ENCODE results near the gene KATNAL2. TPM values are rescaled to one million over a fixed set of nuclear protein-coding genes. Genes with fewer than 3 reads are reported as not detected.

KATNAL2 gene
- total and polyA plus RNA-seq, 11 donors, result 0.91 to 5.5 (median 2.0) TPM

- no peaks in the 10 kb centered on the region for H3K9me3 ChIP-seq
- peaks cover 0 to 100% (median 92%) of the 10 kb centered on the region in 9 donors for H3K36me3 ChIP-seq
- H3K4me3 ChIP-seq, result no peak overlapping the region
- ATAC-seq, result no peak
- intact Hi-C loops (cut with DNase I), result loop anchor here in 2 of 10 donors (10.0 kb wide), 2 partner anchors 635 to 645 kb away; no protein-coding TSS in a partner anchor
- WGBS, 4 donors, result 28 to 59% (median 39%) methylated on average over 1 of the region's 1 CpG
- H3K27ac ChIP-seq, result no peak overlapping the region
- TF ChIP-seq, protein P1, sequence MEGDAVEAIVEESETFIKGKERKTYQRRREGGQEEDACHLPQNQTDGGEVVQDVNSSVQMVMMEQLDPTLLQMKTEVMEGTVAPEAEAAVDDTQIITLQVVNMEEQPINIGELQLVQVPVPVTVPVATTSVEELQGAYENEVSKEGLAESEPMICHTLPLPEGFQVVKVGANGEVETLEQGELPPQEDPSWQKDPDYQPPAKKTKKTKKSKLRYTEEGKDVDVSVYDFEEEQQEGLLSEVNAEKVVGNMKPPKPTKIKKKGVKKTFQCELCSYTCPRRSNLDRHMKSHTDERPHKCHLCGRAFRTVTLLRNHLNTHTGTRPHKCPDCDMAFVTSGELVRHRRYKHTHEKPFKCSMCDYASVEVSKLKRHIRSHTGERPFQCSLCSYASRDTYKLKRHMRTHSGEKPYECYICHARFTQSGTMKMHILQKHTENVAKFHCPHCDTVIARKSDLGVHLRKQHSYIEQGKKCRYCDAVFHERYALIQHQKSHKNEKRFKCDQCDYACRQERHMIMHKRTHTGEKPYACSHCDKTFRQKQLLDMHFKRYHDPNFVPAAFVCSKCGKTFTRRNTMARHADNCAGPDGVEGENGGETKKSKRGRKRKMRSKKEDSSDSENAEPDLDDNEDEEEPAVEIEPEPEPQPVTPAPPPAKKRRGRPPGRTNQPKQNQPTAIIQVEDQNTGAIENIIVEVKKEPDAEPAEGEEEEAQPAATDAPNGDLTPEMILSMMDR (IDR thresholded peaks at IDR 0.05), result no peak
- TF ChIP-seq POLR2A (IDR thresholded peaks at IDR 0.05), result no peak
- no peak for DNase-seq
- H3K4me1 ChIP-seq, result no peaks in the 10 kb centered on the region
- H3K27me3 ChIP-seq, result no peaks in the 10 kb centered on the region
Measured at GRCh38 chr18:47109720-47110119, 192.3 kb downstream of the KATNAL2 start.

GRCh38 chr18:47110492-47111274 lies 193.3 kb downstream of the KATNAL2 start:
- Histone ChIP-seq H3K27me3 (no peaks in the 10 kb centered on the region), H3K27ac (no peak overlapping the region), H3K4me1 (no peaks in the 10 kb centered on the region), H3K4me3 (no peak overlapping the region), H3K9me3 (no peaks in the 10 kb centered on the region), H3K36me3 (peaks cover 0 to 100% (median 90%) of the 10 kb centered on the region in 9 donors)
- WGBS, 4 donors, result 82 to 94% (median 90%) methylated on average over 6 of the region's 6 CpGs
- intact Hi-C loops (cut with DNase I), result no loop called here
- DNase-seq (no peak), ATAC-seq (no peak)
- TF ChIP-seq, protein P1 (IDR thresholded peaks at IDR 0.05), result no peak
- no peak for TF ChIP-seq POLR2A (IDR thresholded peaks at IDR 0.05)

DNA sequence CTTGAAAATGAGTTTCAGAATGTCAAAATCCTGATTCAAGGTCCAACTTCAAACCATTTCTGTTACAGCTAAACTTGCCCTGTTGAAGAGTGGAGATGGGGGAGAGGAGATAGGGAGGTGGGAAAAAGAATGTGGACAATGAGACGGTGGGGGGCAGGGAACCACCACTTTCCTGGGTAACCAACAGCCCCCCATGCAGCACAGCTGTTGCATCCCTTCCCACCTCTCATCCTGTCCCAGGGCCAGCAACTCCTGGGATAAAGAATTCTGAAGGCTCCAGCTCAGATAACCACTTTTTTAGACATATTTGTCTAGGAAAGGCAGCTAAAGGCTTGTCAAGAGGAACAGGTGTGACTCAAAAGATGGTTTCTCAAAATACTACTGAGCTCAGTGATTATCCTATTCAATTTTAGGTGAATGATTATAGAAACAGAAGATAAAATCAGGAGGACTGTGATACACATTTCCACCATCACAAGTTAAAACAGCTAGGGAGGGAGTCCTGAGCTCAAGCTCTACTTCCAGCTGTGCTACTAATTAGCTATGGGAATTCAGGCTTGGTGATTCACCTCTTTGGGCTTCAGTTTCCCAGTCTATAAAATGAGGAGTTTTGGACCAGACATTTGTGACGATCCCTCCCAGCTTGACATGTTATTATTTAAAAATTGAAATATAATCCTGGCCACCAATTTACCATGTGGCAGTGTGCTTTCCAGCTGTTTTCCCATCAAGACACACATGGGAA lies 196.6 kb downstream of the KATNAL2 start:
- H3K36me3 ChIP-seq, result peaks cover 0 to 91% (median 60%) of the 10 kb centered on the region in 9 donors
- DNase-seq (no peak), ATAC-seq (no peak)
- no peak for TF ChIP-seq POLR2A (IDR thresholded peaks at IDR 0.05)
- TF ChIP-seq, protein P1 (IDR thresholded peaks at IDR 0.05), result no peak
- no peaks in the 10 kb centered on the region for H3K27me3 ChIP-seq
- H3K9me3 ChIP-seq, result no peaks in the 10 kb centered on the region
- no peak overlapping the region for H3K27ac ChIP-seq
- WGBS, 4 donors, result 92 to 97% (median 95%) methylated on average over 2 of the region's 2 CpGs
- H3K4me3 ChIP-seq, result no peak overlapping the region
- no peaks in the 10 kb centered on the region for H3K4me1 ChIP-seq
- intact Hi-C loops (cut with DNase I), result no loop called here

DNA sequence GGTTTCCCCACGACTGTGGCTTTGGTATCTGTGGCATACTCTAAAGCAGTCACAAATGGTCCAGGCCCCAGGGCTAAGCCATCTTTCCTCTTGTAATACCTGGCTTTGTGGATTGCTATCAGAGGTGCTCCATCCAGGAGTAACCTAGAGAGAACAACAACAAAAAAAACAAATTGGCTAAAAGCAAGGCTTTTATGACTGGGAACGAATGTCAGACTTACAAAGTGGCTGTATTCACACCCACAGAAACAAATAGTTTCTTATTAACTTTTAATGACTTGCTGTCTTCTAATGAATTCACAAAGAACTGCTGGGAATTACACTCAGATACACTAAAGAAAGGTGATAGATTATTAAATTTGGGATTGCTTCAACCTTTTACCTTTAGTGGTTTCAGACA lies 197.8 kb downstream of the KATNAL2 start:
- TF ChIP-seq POLR2A (IDR thresholded peaks at IDR 0.05), result no peak
- TF ChIP-seq, protein P1 (IDR thresholded peaks at IDR 0.05), result no peak

More for the DNA sequence above, 197.8 kb downstream of the KATNAL2 start:
- DNase-seq (no peak), ATAC-seq (no peak)
- Histone ChIP-seq H3K4me3 (no peak overlapping the region), H3K27ac (no peak overlapping the region), H3K4me1 (no peaks in the 10 kb centered on the region), H3K9me3 (no peaks in the 10 kb centered on the region), H3K27me3 (no peaks in the 10 kb centered on the region), H3K36me3 (peaks cover 0 to 91% (median 65%) of the 10 kb centered on the region in 9 donors)
- intact Hi-C loops (cut with DNase I), result no loop called here
- WGBS, 4 donors, result 86 to 93% (median 90%) methylated on average over 2 of the region's 2 CpGs

Measured in heart left ventricle (tissue), 16 donors.